ENCODE data around the gene RTL10. TPM values are rescaled to one million over a fixed set of nuclear protein-coding genes. Genes with fewer than 3 reads are reported as not detected.

RTL10 gene
- total and polyA plus RNA-seq, 10 of the 15 experiments (the other 5 are each of a cell fraction or from before 2014, with no cell fraction given) = 5.3 to 18.1 (median 10.3) TPM

GRCh38 chr22:19879643-19879991 lies 24.9 kb upstream of the RTL10 start:
- FAIRE-seq = no peak
- CTCF ChIA-PET = no interaction called here
- in situ Hi-C loops (cut with MboI) (no loop called here), intact Hi-C loops (cut with micrococcal nuclease; ENCODE audit: unreplicated experiment) (no loop called here)
- no peak for ATAC-seq
- Histone ChIP-seq H3K4me3 (no peak overlapping the region), H3K9ac (ENCODE audit: control insufficient read depth, insufficient read depth, low read length) (no peak overlapping the region), H3K9me3 (replicated peaks; ENCODE audit: control insufficient read depth, insufficient read depth, low read length) (no peaks in the 10 kb centered on the region), H3K27ac (ENCODE audit: control insufficient read depth, insufficient read depth) (no peak overlapping the region), H3K4me1 (ENCODE audit: control insufficient read depth, insufficient read depth, low read length) (no peaks in the 10 kb centered on the region), H3K36me3 (ENCODE audit: control insufficient read depth in 2 of 2, insufficient read depth in 2 of 2, low read length in 1 of 2) (no peaks in the 10 kb centered on the region), H3K79me2 (ENCODE audit: control insufficient read depth, insufficient read depth, low read length) (no peaks in the 10 kb centered on the region), H3K4me2 (ENCODE audit: control insufficient read depth, insufficient read depth) (no peak overlapping the region), H4K20me1 (ENCODE audit: control insufficient read depth, insufficient read depth) (no peaks in the 10 kb centered on the region), H2AFZ (ENCODE audit: control insufficient read depth, low read depth, low read length) (no peak overlapping the region), H3K27me3 (replicated peaks in 1 of 2; ENCODE audit: control insufficient read depth in 2 of 2, insufficient read depth in 2 of 2, low read length in 1 of 2) (no peaks in the 10 kb centered on the region)
- BruUV-seq (replicated peaks) = no TSS peak
- TF ChIP-seq ZNF384 (IDR thresholded peaks at IDR 0.05; ENCODE audit: borderline replicate concordance, low read depth, low read length) = no peak
- TF ChIP-seq MYC (IDR thresholded peaks at IDR 0.05; ENCODE audit: insufficient read depth, insufficient read length, insufficient replicate concordance, low read length, severe bottlenecking) = no peak
- no peak for TF ChIP-seq SMARCA5 (IDR thresholded peaks at IDR 0.05)
- TF ChIP-seq, protein P1, sequence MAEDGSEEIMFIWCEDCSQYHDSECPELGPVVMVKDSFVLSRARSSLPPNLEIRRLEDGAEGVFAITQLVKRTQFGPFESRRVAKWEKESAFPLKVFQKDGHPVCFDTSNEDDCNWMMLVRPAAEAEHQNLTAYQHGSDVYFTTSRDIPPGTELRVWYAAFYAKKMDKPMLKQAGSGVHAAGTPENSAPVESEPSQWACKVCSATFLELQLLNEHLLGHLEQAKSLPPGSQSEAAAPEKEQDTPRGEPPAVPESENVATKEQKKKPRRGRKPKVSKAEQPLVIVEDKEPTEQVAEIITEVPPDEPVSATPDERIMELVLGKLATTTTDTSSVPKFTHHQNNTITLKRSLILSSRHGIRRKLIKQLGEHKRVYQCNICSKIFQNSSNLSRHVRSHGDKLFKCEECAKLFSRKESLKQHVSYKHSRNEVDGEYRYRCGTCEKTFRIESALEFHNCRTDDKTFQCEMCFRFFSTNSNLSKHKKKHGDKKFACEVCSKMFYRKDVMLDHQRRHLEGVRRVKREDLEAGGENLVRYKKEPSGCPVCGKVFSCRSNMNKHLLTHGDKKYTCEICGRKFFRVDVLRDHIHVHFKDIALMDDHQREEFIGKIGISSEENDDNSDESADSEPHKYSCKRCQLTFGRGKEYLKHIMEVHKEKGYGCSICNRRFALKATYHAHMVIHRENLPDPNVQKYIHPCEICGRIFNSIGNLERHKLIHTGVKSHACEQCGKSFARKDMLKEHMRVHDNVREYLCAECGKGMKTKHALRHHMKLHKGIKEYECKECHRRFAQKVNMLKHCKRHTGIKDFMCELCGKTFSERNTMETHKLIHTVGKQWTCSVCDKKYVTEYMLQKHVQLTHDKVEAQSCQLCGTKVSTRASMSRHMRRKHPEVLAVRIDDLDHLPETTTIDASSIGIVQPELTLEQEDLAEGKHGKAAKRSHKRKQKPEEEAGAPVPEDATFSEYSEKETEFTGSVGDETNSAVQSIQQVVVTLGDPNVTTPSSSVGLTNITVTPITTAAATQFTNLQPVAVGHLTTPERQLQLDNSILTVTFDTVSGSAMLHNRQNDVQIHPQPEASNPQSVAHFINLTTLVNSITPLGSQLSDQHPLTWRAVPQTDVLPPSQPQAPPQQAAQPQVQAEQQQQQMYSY (CRISPR knock-in tag; IDR thresholded peaks at IDR 0.05) = no peak
- no peak for TF ChIP-seq GABPA (IDR thresholded peaks at IDR 0.05; ENCODE audit: low read depth)
- TF ChIP-seq KLF5 (IDR thresholded peaks at IDR 0.05; ENCODE audit: partially characterized antibody) = no peak
- no peak for TF ChIP-seq NR2F1 (conservative IDR thresholded peaks at IDR 0.05)
- no peak for TF ChIP-seq PBX3 (IDR thresholded peaks at IDR 0.05; ENCODE audit: insufficient replicate concordance, low read depth, low read length)
- TF ChIP-seq, protein P2, sequence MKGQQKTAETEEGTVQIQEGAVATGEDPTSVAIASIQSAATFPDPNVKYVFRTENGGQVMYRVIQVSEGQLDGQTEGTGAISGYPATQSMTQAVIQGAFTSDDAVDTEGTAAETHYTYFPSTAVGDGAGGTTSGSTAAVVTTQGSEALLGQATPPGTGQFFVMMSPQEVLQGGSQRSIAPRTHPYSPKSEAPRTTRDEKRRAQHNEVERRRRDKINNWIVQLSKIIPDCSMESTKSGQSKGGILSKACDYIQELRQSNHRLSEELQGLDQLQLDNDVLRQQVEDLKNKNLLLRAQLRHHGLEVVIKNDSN (IDR thresholded peaks at IDR 0.05; ENCODE audit: borderline replicate concordance, extremely low read length, insufficient read depth, low read depth, low read length) = no peak
- TF ChIP-seq, protein P3, sequence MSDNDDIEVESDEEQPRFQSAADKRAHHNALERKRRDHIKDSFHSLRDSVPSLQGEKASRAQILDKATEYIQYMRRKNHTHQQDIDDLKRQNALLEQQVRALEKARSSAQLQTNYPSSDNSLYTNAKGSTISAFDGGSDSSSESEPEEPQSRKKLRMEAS (IDR thresholded peaks at IDR 0.05; ENCODE audit: low read depth, low read length) = no peak
- TF ChIP-seq ZBTB40 (IDR thresholded peaks at IDR 0.05; ENCODE audit: borderline replicate concordance) = no peak
- no peak for TF ChIP-seq ZBED1 (IDR thresholded peaks at IDR 0.05; ENCODE audit: borderline replicate concordance)
- no peak for DNase-seq (ENCODE audit: low read depth, low spot score)
- SMC1A ChIA-PET (ENCODE audit: uncharacterized antibody, unreplicated experiment) = no interaction called here
- RAD21 ChIA-PET (ENCODE audit: unreplicated experiment) = no interaction called here
- WGBS (ENCODE audit: insufficient coverage, insufficient replicate concordance, low lambda C conversion rate, missing lambda C conversion rate) = 52% methylated on average over 3 of the region's 4 CpGs
- POLR2A ChIA-PET = no interaction called here
